CD4-positive, alpha-beta T cell treated with Interleukin-1 beta for 1 hour (primary cell): Measurements from ENCODE around the gene IFI44.

Experiments
- DNase-seq, 2 donors: peaks; one replicate each; pipeline ENCODE4 v3.0.0-alpha.2; 2020 to 2022

Gene IFI44, protein sequence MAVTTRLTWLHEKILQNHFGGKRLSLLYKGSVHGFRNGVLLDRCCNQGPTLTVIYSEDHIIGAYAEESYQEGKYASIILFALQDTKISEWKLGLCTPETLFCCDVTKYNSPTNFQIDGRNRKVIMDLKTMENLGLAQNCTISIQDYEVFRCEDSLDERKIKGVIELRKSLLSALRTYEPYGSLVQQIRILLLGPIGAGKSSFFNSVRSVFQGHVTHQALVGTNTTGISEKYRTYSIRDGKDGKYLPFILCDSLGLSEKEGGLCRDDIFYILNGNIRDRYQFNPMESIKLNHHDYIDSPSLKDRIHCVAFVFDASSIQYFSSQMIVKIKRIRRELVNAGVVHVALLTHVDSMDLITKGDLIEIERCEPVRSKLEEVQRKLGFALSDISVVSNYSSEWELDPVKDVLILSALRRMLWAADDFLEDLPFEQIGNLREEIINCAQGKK

GRCh38 chr1:78649628-78650027 lies at the start of gene IFI44:
Gene IFI44 (plus strand): TSS chr1:78649831. CDS start chr1:78650196, 365 bp downstream.
- peak; percentile 63 to 77 for DNase-seq

DNA sequence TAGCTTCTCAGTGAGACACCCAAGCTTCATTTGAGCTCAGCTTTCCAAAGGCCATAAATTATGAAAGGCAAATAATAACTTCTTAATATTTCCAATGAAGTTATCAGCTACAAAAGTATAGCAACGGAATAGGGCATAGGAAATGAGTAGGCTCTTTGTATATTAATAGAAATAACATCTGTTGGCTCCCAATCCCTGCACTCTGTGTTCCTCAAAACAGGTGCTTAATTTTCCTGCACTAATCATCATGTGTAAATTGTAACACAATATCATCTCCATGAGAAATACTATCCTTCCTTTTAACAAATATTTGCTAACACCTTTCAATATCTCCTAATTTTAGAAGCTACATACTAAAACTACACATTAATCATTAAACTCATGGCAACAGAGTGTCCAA lies 48.6 kb upstream of the IFI44 start:
- no peak for DNase-seq

GRCh38 chr1:78603206-78603605 lies 46.4 kb upstream of the IFI44 start:
- no peak for DNase-seq

DNA sequence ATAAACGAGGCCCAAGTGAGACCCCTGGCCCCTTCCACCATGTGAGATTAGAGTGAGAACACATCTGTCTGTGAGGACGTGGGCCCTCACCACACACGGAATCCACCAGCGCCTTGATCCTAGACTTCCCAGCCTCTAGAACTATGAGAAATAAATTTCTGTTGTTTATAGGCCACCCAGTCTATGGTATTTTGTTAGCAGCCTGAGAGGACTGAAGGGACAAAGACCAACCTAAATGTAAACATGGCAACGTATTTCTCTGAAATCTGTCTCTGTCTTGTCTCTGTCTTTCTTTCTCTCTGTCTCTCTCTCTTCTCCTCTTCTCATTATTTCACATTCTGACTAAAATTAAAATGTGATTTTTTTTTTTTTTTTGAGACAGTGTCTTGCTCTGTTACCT lies 45.0 kb upstream of the IFI44 start:
- no peak for DNase-seq

DNA sequence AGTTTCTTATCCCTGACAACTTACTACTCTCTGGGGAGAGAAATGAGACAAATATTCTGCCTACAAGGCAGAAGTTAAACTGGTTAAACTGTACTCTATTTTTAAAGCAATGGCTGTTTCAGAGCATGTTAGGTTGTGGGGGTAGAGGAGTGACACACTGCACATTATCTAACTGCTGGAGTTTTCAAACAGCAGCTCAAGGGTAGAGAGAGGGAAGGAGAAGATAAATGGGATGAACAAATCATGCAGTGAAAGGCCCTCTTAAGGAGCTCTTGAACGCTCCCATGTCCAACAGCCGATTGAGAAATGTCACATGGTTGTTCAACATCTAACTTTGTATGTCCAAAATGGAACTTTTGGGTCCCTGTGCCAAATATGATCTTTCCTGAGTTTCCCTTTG lies 43.4 kb upstream of the IFI44 start:
- no peak for DNase-seq

GRCh38 chr1:78607334-78607927 lies 42.2 kb upstream of the IFI44 start:
- DNase-seq: no peak

DNA sequence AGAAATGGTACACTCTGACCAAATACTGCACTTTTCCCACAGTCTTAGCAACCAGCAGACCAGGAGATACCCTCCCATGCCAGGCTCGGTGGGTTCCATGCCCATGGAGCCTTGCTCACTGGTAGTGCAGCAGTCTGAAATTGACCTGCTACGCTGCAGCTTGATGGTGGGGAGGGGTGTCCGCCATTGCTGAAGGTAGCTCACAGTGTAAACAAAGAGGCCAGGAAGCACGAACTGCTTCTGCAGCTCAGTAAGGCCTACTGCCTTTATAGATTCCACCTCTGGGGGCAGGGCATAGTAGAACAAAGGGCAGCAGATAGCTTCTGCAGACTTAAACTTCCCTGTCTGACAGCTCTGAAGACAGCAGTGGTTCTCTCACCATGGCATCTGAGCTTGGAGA lies 41.7 kb upstream of the IFI44 start:
- no peak for DNase-seq

DNA sequence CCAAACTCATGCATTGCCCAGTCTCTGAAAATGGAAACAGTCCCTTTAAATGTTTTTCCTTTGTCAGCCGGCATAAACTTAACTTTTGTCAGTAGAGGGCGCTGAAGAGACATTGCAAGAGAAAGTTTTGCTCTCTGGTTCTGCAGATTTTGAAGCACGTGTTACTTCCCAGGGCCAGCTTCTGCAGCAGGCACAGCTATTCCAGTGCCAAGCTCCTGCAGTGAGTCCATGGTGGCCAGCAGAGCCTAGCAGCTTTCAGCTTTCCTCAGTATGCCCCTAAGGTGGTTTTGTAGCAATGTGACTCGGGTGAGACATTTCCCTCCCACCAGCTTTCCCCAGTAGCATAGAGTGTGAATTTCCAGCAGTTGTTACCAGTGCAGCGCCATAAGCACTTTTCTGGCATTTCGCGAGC lies 32.0 kb upstream of the IFI44 start:
- DNase-seq: peak; percentile 42 to 83

GRCh38 chr1:78619032-78619431 lies 30.6 kb upstream of the IFI44 start:
- no peak for DNase-seq

DNA sequence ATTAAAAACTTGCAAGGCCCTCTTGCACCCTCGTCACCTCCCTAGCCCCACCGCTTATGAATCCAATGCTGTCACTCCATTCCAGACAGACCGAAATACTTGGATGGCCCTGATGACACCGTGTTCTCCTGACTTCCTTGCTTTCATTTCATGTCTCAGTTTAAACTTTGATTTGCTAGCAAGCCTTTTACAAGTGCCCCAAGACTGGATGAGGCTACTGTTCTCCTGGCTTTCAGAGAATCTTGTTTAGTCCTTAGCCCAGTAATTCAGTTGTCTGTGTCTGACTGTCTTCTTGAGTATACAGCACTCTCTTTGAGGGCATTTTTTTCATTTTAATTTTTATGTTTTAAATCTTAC lies 30.2 kb upstream of the IFI44 start:
- no peak for DNase-seq

DNA sequence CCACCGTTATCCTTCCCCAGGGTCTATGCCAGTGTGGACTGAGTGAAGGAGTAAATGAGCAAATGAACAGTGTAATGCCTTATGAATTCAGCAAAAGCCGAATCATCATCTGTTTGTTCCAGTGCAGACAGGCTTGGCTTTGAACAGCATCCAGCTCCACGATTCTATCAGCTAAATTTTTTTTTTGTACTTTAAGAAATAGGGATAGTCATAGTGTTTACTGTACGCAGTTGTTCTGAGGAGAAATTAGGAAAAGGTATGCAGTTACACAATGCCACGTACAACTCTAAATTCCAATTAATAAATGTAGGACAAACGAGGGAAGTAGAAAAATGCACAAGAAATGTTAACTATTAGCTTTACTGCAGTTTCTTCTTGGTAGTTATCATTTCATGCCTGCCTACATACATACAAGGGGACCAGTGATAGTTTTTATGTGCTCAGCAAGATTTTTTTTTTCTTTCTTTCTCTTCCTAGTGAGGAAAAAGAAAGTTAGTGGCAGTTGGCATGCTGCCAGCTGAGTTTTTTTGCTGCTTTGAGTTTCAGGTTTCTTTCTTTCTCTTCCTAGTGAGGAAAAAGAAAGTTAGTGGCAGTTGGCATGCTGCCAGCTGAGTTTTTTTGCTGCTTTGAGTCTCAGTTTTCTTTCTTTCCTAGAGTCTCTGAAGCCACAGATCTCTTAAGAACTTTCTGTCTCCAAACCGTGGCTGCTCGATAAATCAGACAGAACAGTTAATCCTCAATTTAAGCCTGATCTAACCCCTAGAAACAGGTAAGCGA lies 29.6 kb upstream of the IFI44 start, which contains the start of gene IFI44L:
Gene IFI44L, plus strand, starts transcription at position 646 of the 777 bp plus-strand sequence. CDS start 7,468 bp downstream, outside the sequence.
- DNase-seq: peak; percentile 27 to 67

GRCh38 chr1:78620666-78621065 lies 29.0 kb upstream of the IFI44 start:
- DNase-seq: no peak

DNA sequence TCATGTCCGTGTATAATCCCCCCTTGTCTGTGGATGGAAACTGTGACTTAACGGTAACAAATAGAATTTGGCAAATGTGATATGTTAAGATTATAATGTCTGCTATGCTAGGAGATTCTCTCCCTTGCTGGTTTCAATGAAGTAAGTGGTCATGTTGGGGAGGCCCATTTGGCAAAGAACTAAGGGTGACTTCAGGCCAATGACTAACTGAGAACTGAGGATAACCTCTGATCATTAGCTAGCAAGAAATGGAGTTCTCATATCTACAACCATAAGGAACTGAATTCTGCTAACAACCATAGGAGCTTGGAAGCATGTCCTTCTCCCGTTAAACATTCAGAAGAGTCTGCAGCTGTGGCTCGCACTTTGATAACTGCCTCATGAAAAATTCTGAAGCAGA lies 27.1 kb upstream of the IFI44 start:
- DNase-seq: no peak

GRCh38 chr1:78624035-78624434 lies 25.6 kb upstream of the IFI44 start:
- DNase-seq: no peak

- DNase-seq: no peak
Measured at GRCh38 chr1:78627321-78627720, 22.3 kb upstream of the IFI44 start.

GRCh38 chr1:78630600-78630999 lies 19.0 kb upstream of the IFI44 start:
- DNase-seq: no peak

DNA sequence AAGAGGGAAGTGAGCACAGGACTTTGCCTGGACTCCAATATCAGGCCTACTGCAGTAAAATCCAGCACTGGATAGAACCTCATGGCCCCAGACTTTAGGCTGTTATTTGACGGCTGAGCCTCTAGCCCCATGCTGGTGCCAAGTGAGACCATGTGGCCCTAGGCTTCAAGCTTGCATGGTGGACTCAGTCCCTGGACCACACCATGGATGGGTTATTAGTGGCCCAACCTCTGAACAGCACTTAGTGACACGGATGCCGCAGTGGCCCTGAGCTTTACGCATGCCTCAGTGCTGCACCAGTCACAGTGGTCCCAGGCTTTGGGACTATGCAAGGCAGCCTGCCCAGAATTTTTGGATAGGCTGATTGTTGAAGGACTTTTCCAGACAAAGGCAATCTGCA lies 16.4 kb upstream of the IFI44 start:
- DNase-seq: no peak

GRCh38 chr1:78640462-78640861 lies 9.2 kb upstream of the IFI44 start:
- DNase-seq: no peak

- no peak for DNase-seq
Measured at GRCh38 chr1:78641558-78641957, 8.1 kb upstream of the IFI44 start.

DNA sequence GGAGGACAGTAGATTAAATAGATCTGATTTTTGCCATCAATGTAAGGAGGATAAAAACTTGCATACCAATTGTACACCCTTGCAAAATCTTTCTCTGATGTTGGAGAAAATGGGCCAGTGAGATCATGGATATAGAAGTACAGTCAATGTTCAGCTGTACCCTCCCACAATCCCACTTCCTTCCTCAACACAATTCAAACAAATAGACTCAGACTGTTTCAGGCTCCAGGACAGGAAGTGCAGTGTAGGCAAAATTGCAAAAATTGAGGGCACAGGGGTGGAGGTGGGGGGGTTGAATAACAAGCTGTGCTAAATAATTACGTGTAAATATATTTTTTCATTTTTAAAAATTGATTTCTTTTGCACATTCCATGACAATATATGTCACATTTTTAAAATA lies 3.9 kb upstream of the IFI44 start:
- DNase-seq: peak in 1 of 2 donors; percentile 44

DNA sequence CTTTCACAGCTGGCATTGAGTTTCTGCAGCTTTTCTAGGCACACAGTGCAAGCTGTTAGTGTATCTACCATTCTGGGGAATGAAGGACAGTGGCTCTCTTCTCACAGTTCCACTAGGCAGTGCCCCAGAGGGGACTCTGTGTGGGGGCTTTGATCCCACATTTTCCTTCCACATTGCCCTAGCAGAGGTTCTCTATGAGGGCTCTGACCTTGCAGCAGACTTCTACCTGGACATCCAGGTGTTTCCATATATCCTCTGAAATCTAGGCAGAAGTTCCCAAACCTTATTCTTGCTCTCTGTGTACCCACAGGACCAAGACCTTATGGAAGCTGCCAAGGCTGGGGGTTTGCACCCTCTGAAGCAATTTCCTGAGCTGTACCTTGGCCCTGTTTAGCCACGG lies 2.4 kb upstream of the IFI44 start:
- no peak for DNase-seq

GRCh38 chr1:78650114-78650660 lies 556 bp downstream of the IFI44 start:
- no peak for DNase-seq

DNA sequence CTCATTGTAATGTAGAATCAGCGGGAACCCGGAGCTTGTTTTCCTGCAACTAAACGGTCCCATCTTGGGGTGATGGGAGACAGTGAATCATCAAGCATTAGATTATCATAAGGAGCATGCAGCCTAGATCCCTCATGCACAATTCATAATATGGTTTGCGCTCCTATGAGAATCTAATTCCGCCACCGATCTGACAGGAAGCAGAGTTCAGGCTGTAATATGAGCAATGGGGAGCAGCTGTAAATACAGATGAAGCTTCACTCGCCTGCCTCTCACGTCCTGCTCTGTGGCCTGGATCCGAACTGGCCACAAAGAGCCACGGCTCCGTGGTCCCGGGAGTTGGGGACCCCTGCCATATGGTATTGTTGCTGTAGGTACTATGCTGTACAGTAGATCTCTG lies 1.6 kb downstream of the IFI44 start:
- DNase-seq: peak in 1 of 2 donors; percentile 31
